H1 (cell line): ENCODE data around the gene WBP4.

Experiments used
- BACH1 ChIP-seq: IDR thresholded peaks from 2 replicates; pipeline ENCODE4 v1.6.1; 2012; ENCODE audit warnings: low read length, improper control_type of control experiment
- CBX5 ChIP-seq: fragments of 300-800, 300-1000 bp; sonication (generic); IDR thresholded peaks from 2 replicates; pipeline ENCODE4 v1.7.1; 2016; ENCODE audit warnings: antibody characterized with exemption, low read length, low read depth
- CTCF ChIP-seq, 3 experiments: IDR thresholded peaks; 1 replicate in 2 of 3; 2 replicates in 1 of 3; pipeline versions ENCODE4 v1.5.1 to v1.6.1; 2011; ENCODE audit warnings: low read length in 3 of 3, mild to moderate bottlenecking in 3 of 3, inconsistent platforms in 2 of 3, low read depth in 1 of 3, moderate library complexity in 1 of 3; ENCODE audit not compliant: insufficient read depth in 1 of 3; ENCODE audit errors: control extremely low read depth in 1 of 3
- EP300 ChIP-seq, 2 experiments: IDR thresholded peaks; 1 replicate in 1 of 2; 2 replicates in 1 of 2; pipeline ENCODE4 v1.6.1; 2011 to 2012; ENCODE audit warnings: low read depth in 2 of 2, low read length in 2 of 2, mild to moderate bottlenecking in 2 of 2, borderline replicate concordance in 1 of 2, inconsistent platforms in 1 of 2, moderate library complexity in 1 of 2
- JUN ChIP-seq: IDR thresholded peaks from 2 replicates; pipeline ENCODE4 v1.6.1; 2011; ENCODE audit warnings: low read depth, mild to moderate bottlenecking, improper control_type of control experiment, low read length
- KDM1A ChIP-seq: fragments of 200-600, 300-600 bp; sonication (generic); IDR thresholded peaks from 2 replicates; pipeline ENCODE4 v1.7.1; 2016; ENCODE audit warnings: mild to moderate bottlenecking, low read length, borderline replicate concordance
- KDM5A ChIP-seq: fragments of 200-600 bp; IDR thresholded peaks from 2 replicates; pipeline ENCODE4 v1.7.1; 2012; ENCODE audit warnings: mild to moderate bottlenecking, low read length, inconsistent platforms, mixed read lengths
- NRF1 ChIP-seq: IDR thresholded peaks from 2 replicates; pipeline ENCODE4 v1.6.1; 2011; ENCODE audit warnings: mild to moderate bottlenecking, low read depth, low read length, improper control_type of control experiment
- POLR2AphosphoS5 ChIP-seq: IDR thresholded peaks from 2 replicates; pipeline ENCODE4 v1.6.1; 2011; ENCODE audit warnings: low read depth, low read length
- RBBP5 ChIP-seq: IDR thresholded peaks from 2 replicates; pipeline ENCODE4 v1.7.1; 2012; ENCODE audit warnings: low read depth, mild to moderate bottlenecking, inconsistent platforms, low read length, moderate library complexity, borderline replicate concordance
- SP2 ChIP-seq: IDR thresholded peaks from 2 replicates; pipeline ENCODE4 v1.6.1; 2012; ENCODE audit warnings: mild to moderate bottlenecking, low read length, inconsistent platforms
- TAF1 ChIP-seq: IDR thresholded peaks from 2 replicates; pipeline ENCODE4 v1.6.1; 2011; ENCODE audit warnings: mild to moderate bottlenecking, low read depth, low read length
- TF ChIP-seq, protein P1 (sequence below): IDR thresholded peaks from 2 replicates; pipeline ENCODE4 v1.6.1; 2011; ENCODE audit warnings: low read length, improper control_type of control experiment

GRCh38 chr13:41077475-41077874 is 16.2 kb downstream of the WBP4 start:
- TF ChIP-seq, protein P1, sequence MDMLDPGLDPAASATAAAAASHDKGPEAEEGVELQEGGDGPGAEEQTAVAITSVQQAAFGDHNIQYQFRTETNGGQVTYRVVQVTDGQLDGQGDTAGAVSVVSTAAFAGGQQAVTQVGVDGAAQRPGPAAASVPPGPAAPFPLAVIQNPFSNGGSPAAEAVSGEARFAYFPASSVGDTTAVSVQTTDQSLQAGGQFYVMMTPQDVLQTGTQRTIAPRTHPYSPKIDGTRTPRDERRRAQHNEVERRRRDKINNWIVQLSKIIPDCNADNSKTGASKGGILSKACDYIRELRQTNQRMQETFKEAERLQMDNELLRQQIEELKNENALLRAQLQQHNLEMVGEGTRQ: no peak
- TF ChIP-seq CTCF (IDR thresholded peaks at IDR 0.05; ENCODE audit: control extremely low read depth in 1 of 3, insufficient read depth in 1 of 3, low read depth in 1 of 3, low read length in 3 of 3) (no peak), TAF1 (no peak), BACH1 (no peak), KDM5A (no peak), KDM1A (no peak), CBX5 (no peak), NRF1 (no peak), POLR2AphosphoS5 (no peak), RBBP5 (no peak), SP2 (no peak), EP300 (IDR thresholded peaks at IDR 0.05; ENCODE audit: borderline replicate concordance in 1 of 2, low read depth in 2 of 2, low read length in 2 of 2) (no peak), JUN (no peak)
